Stimulated activated effector memory CD8-positive, alpha-beta T cell treated with anti-CD3 and anti-CD28 coated beads, Interleukin-12 subunit alpha, Interleukin-12 subunit beta, amount 100 ng/mL, for 72 hours (primary cell): ENCODE data around the gene ARMC6.
"Not testable (repeated sequence)": the region's sequence is repeated elsewhere in the genome, so short reads cannot be mapped to it uniquely, and the experiment has no call there.

Source experiments
- ATAC-seq: fragments of 150-1000 bp; cut with Tn5 transposase; 2 replicates; pipeline ENCODE4 v1.10.0; 2021
- DNase-seq, 2 donors: peaks; one replicate each; pipeline ENCODE4 v3.0.0; 2021 to 2022; ENCODE audit warnings: low spot score in 2 of 2
- H3K27ac Mint-ChIP-seq: one replicate; pipeline ENCODE4 v1.8.0; 2022; ENCODE audit warnings: mild to moderate bottlenecking, mixed read lengths
- H3K36me3 Mint-ChIP-seq: one replicate; pipeline ENCODE4 v1.8.0; 2022; ENCODE audit warnings: mild to moderate bottlenecking, mixed read lengths
- H3K4me1 Mint-ChIP-seq: one replicate; pipeline ENCODE4 v1.8.0; 2022; ENCODE audit warnings: mixed read lengths
- H3K4me3 Mint-ChIP-seq: one replicate; pipeline ENCODE4 v1.8.0; 2022; ENCODE audit warnings: mild to moderate bottlenecking, mixed read lengths
- H3K9me3 Mint-ChIP-seq: one replicate; pipeline ENCODE4 v1.8.0; 2022; ENCODE audit warnings: mixed read lengths

Gene ARMC6

DNA sequence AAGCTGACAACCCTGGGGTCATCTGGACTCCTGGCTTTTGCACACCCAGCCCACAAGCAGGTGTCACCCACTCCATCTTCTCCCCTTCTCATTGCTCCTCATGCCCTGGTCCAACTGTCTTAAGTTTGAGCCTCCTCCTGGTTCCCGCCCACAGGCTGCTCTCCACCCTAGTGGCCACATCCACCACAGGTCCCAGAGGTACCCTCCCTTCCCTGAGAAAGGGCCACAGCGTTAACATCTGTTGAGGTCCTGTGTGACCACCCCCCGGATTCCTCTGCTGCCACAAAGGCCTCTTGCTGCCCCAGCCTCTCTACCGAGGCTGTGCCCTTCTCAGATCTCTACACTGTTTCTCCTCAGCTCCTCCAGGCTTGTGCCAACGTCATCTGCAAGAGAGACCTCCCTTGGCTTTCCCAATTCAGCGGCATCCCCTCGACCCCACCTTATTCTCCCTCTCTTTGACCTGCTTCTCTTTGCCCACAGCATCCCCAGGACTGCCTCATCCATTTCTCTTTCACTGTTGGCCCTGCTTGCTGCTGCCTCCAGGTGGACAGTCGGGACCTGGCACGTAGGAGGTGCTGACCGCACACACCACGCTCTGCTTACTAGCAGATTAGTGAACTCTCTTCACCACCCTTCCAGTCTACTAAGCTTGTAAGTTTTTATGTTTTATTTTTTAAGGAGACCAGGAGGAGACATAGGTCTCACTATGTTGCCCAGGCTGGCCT lies 33.3 kb upstream of the ARMC6 start:
- DNase-seq = no peak
- no peak for ATAC-seq
- Mint-ChIP-seq H3K9me3 (no peaks in the 10 kb centered on the region), H3K36me3 (peaks cover 55% of the 10 kb centered on the region), H3K4me3 (no peak overlapping the region), H3K4me1 (peaks cover 23% of the 10 kb centered on the region), H3K27ac (peak overlapping the region; percentile 75)

GRCh38 chr19:19004144-19004543 lies 29.3 kb upstream of the ARMC6 start:
- peaks cover 14% of the 10 kb centered on the region for H3K4me1 Mint-ChIP-seq
- H3K9me3 Mint-ChIP-seq = no peaks in the 10 kb centered on the region
- DNase-seq (no peak), ATAC-seq (no peak)
- H3K36me3 Mint-ChIP-seq = peaks cover 87% of the 10 kb centered on the region
- no peak overlapping the region for H3K4me3 Mint-ChIP-seq
- H3K27ac Mint-ChIP-seq = no peak overlapping the region

DNA sequence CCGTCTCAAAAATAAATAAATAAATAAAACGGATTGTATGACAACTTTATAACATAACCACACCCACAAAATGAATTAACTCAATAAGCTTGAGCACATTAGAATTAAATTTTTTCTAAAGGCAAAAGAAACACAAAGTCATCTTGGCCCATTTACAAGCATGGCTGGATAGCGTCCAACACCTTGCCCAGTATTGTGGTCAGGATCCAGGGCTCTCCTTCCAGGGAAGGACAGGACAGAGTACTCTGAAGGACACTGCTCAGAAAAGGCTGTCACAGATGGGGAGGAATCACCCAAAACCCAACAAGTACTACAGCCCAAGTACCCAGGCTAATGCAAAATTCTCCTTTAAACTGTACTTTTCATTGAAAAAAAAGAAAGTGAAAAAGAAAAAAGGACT lies 27.2 kb upstream of the ARMC6 start:
- Mint-ChIP-seq H3K27ac (no peak overlapping the region), H3K4me3 (no peak overlapping the region), H3K4me1 (peaks cover 6% of the 10 kb centered on the region), H3K36me3 (peaks cover 99% of the 10 kb centered on the region), H3K9me3 (no peaks in the 10 kb centered on the region)
- no peak for DNase-seq
- no peak for ATAC-seq

DNA sequence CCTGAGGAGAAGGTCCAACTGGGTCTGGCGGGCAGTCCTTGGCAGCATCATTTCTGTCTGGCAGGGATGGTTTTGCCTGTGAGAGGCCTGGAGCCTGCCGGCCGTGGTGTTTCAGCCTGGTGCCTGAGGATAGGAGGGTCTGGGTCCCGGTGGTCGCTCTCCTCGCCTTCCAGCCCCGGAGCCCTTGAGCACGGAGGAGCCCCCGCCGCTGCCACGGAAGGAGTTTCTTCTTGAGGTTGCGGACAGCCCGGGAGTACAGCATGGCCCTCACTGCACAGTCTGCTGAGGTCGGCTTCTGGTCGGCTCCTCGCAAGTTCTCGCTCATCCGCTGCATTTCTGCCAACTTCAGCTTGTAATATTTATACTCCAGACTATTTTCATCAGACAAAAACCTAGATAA lies 23.5 kb upstream of the ARMC6 start:
- H3K36me3 Mint-ChIP-seq = peaks cover 99% of the 10 kb centered on the region
- no peak for DNase-seq
- H3K4me3 Mint-ChIP-seq = no peak overlapping the region
- peaks cover 6% of the 10 kb centered on the region for H3K4me1 Mint-ChIP-seq
- ATAC-seq = no peak
- H3K9me3 Mint-ChIP-seq = no peaks in the 10 kb centered on the region
- no peak overlapping the region for H3K27ac Mint-ChIP-seq

GRCh38 chr19:19010551-19010950 lies 22.9 kb upstream of the ARMC6 start:
- DNase-seq = no peak
- no peak overlapping the region for H3K4me3 Mint-ChIP-seq
- ATAC-seq = peak; percentile 78
- no peaks in the 10 kb centered on the region for H3K9me3 Mint-ChIP-seq
- peaks cover 98% of the 10 kb centered on the region for H3K36me3 Mint-ChIP-seq
- H3K4me1 Mint-ChIP-seq = peaks cover 6% of the 10 kb centered on the region
- H3K27ac Mint-ChIP-seq = peak overlapping the region; percentile 78

- DNase-seq = no peak
- Mint-ChIP-seq H3K36me3 (peaks cover 100% of the 10 kb centered on the region), H3K27ac (no peak overlapping the region), H3K4me3 (no peak overlapping the region), H3K9me3 (no peaks in the 10 kb centered on the region), H3K4me1 (peaks cover 27% of the 10 kb centered on the region)
- no peak for ATAC-seq
Measured at GRCh38 chr19:19021115-19021514, 12.3 kb upstream of the ARMC6 start.

- no peaks in the 10 kb centered on the region for H3K9me3 Mint-ChIP-seq
- H3K36me3 Mint-ChIP-seq = peaks cover 100% of the 10 kb centered on the region
- peak overlapping the region; percentile 70 for H3K27ac Mint-ChIP-seq
- H3K4me3 Mint-ChIP-seq = no peak overlapping the region
- ATAC-seq (no peak), DNase-seq (no peak)
- peaks cover 31% of the 10 kb centered on the region for H3K4me1 Mint-ChIP-seq
Measured at GRCh38 chr19:19022380-19022961, 10.9 kb upstream of the ARMC6 start.

GRCh38 chr19:19023376-19023775 lies 10.0 kb upstream of the ARMC6 start:
- Mint-ChIP-seq H3K27ac (peak overlapping the region; percentile 70), H3K36me3 (peaks cover 100% of the 10 kb centered on the region), H3K4me1 (peaks cover 40% of the 10 kb centered on the region)
- ATAC-seq, DNase-seq, H3K9me3 Mint-ChIP-seq, H3K4me3 Mint-ChIP-seq: not testable (repeated sequence)

DNA sequence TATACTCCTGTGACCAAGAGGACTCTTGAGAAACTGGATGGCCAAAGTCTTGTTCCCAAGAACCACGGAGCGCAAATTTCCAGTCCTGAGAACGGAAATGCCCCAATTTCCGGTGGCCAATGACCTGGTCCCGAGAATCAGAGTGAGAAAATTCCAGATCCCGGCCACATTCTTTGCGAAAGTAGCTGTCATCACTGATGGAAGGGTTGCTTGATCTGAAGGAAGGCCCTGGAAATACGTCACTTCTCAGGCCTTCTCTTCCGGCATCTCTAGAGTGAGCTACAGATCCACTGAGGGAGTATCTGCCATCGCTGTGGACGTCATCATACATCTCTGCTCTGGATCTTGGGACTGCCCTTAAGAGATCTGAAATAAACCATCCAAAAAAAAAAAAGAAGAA lies 7.5 kb upstream of the ARMC6 start:
- peak overlapping the region; percentile 26 for H3K27ac Mint-ChIP-seq
- no peaks in the 10 kb centered on the region for H3K9me3 Mint-ChIP-seq
- ATAC-seq (no peak), DNase-seq (no peak)
- peaks cover 36% of the 10 kb centered on the region for H3K4me1 Mint-ChIP-seq
- peaks cover 100% of the 10 kb centered on the region for H3K36me3 Mint-ChIP-seq
- H3K4me3 Mint-ChIP-seq = no peak overlapping the region

- Mint-ChIP-seq H3K4me1 (peaks cover 36% of the 10 kb centered on the region), H3K4me3 (no peak overlapping the region), H3K9me3 (no peaks in the 10 kb centered on the region), H3K27ac (no peak overlapping the region), H3K36me3 (peaks cover 100% of the 10 kb centered on the region)
- DNase-seq (no peak), ATAC-seq (no peak)
Measured at GRCh38 chr19:19026299-19026971, 7.0 kb upstream of the ARMC6 start.

DNA sequence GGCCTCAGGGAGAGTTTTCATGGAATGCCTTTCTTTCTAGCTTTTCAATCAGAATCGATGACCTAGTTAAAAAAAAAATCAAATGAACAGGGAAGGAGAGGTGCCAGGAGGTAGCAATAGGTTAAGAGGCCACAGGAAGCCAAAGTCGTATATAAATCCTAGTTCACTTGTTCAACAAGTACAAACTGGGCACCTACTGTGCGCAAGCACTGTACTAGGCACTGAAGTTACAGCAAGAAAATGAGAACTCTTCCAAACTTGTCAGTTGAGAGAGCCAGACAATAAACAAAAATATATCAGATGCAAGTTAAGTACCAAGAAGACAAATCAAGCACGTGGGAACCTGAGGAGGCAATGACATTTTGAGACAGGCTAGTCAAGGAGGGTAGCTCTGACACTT lies 6.2 kb upstream of the ARMC6 start:
- Mint-ChIP-seq H3K36me3 (peaks cover 100% of the 10 kb centered on the region), H3K27ac (peak overlapping the region; percentile 75), H3K4me1 (peaks cover 35% of the 10 kb centered on the region)

DNA sequence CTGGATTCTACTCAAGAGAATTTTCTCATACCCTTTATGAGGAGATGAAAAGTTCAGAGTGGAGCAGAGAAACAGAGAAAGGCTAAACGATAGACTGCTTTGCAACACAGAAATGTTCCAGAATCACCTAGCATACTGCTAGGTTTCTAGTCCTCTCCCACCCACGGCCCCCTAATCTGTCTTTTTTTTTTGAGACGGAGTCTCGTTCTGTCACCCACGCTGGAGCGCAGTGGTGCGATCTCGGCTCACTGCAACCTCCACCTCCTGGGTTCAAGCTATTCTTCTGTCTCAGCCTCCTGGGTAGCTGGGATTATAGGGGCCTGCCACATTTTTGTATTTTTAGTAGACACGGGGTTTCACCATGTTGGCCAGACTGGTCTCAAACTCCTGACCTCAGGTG lies 4.9 kb upstream of the ARMC6 start:
- no peak for ATAC-seq
- Mint-ChIP-seq H3K4me3 (no peak overlapping the region), H3K27ac (peak overlapping the region; percentile 77), H3K9me3 (no peaks in the 10 kb centered on the region), H3K36me3 (peaks cover 93% of the 10 kb centered on the region), H3K4me1 (peaks cover 29% of the 10 kb centered on the region)
- no peak for DNase-seq

More for the DNA sequence above, 6.2 kb upstream of the ARMC6 start:
- no peak for ATAC-seq
- Mint-ChIP-seq H3K4me3 (no peak overlapping the region), H3K9me3 (no peaks in the 10 kb centered on the region)
- DNase-seq = no peak

DNA sequence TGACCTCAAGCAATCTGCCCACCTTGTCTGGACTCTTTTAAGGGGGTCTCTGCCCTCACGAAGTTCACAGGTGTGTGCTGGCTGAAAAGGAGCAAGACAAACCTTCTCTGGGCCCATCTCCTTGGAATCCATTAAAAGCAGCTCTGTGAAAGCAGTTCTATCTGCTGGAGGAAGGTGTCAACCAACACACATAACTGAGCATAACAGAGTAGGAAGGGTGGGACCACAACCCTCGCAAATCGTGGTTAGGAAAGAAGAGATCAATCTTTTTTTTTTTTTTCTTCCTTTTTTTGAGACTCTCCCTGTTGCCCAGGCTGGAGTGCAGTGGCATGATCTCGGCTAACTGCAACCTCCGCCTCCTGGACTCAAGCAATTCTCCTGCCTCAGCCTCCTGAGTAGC lies 1.5 kb upstream of the ARMC6 start:
- ATAC-seq (no peak), DNase-seq (no peak)
- Mint-ChIP-seq H3K9me3 (no peaks in the 10 kb centered on the region), H3K36me3 (peaks cover 70% of the 10 kb centered on the region), H3K4me1 (peaks cover 40% of the 10 kb centered on the region), H3K27ac (peak overlapping the region; percentile 85), H3K4me3 (peak overlapping the region; percentile 80)

- H3K9me3 Mint-ChIP-seq = no peaks in the 10 kb centered on the region
Measured at GRCh38 chr19:19032420-19033175, 805 bp upstream of the ARMC6 start.

GRCh38 chr19:19033176-19033425 lies 302 bp upstream of the ARMC6 start:
- H3K4me3 Mint-ChIP-seq = peak overlapping the region; percentile 80
- H3K27ac Mint-ChIP-seq = peak overlapping the region; percentile 85
- no peak for ATAC-seq
- no peaks in the 10 kb centered on the region for H3K9me3 Mint-ChIP-seq
- H3K36me3 Mint-ChIP-seq = peaks cover 61% of the 10 kb centered on the region
- DNase-seq = no peak
- H3K4me1 Mint-ChIP-seq = peaks cover 28% of the 10 kb centered on the region

More at GRCh38 chr19:19032420-19033175, 805 bp upstream of the ARMC6 start:
- DNase-seq (peak; percentile 31 to 85), ATAC-seq (peak; percentile 66)
- peak overlapping the region; percentile 85 for H3K27ac Mint-ChIP-seq
- H3K4me1 Mint-ChIP-seq = peaks cover 33% of the 10 kb centered on the region
- peaks cover 66% of the 10 kb centered on the region for H3K36me3 Mint-ChIP-seq
- H3K4me3 Mint-ChIP-seq = peak overlapping the region; percentile 80
